Heart left ventricle (tissue), 13 donors: ENCODE data around the gene KLHDC8A.

ENCODE experiments used
- CTCF ChIP-seq, 12 donors: fragments of 200-600 bp; sonication (generic) in 4 of 12; IDR thresholded peaks; one replicate each; pipeline versions ENCODE4 v1.5.0 to v1.8.0; 2018 to 2022; ENCODE audit warnings: antibody characterized with exemption in 12 of 12, mild to moderate bottlenecking in 5 of 12
- POLR2A ChIP-seq, 2 donors: fragments of 450-650 bp; IDR thresholded peaks; one replicate each; pipeline ENCODE4 v1.6.1; 2017; ENCODE audit warnings: antibody characterized with exemption in 2 of 2, mild to moderate bottlenecking in 2 of 2, moderate library complexity in 2 of 2
- donor health status: ischemic (EF 13 %, LVEDD 7.1; RV severe dilation, severe dysfunction).
- donor health status: DM: no; HTN: yes; CAD: no.
- donor health status: DM: no; HTN: no; CAD: no.
- donor health status: ischemic (EF 25% LVEDD 6.9; RV normal size, moderate dysfunction).
- donor health status: ischemic (EF 25% LVEDD 5.7; RV mildly dilated, moderate dysfunction).
- donor health status: ischemic (EF 35%, LVEDD 5.7; RV mildly dilated, moderate dysfunction).
- donor health status: nonischemic (EF 11% LVEDD 7.7; RV severe dilation, severe dysfunction).
- donor health status: DM: yes; HTN: yes; CAD: no.
- donor health status: PGD.
- donor health status: ischemic (EF 29% LVEDD 5.4; RV normal size, mild dysfunction).
- donor health status: nonischemic (EF 23%, LVEDD 6.1; RV moderate dilation, normal function).

GRCh38 chr1:205350124-205350523 is 6.6 kb downstream of the KLHDC8A start:
- TF ChIP-seq CTCF (IDR thresholded peaks at IDR 0.05) = no peak
- no peak for TF ChIP-seq POLR2A (IDR thresholded peaks at IDR 0.05)
